GM19372 (cell line): ENCODE measurements around the gene GRAPL.
"Not testable (repeated sequence)": the region's sequence is repeated elsewhere in the genome, so short reads cannot be mapped to it uniquely, and the experiment has no call there.

Source experiments
- ATAC-seq: cut with Tn5 transposase; IDR thresholded peaks from one replicate; pipeline ENCODE4 v1.9.1; 2021; ENCODE audit warnings: mild to moderate bottlenecking, low read depth, moderate library complexity; ENCODE audit not compliant: unreplicated experiment

The GRAPL gene

GRCh38 chr17:19127148-19127980, at the start of gene GRAPL:
Gene GRAPL, plus strand, starts transcription at chr17:19127589. Its CDS starts 31 bp downstream, at chr17:19127620.
- ATAC-seq = not testable (repeated sequence)

DNA sequence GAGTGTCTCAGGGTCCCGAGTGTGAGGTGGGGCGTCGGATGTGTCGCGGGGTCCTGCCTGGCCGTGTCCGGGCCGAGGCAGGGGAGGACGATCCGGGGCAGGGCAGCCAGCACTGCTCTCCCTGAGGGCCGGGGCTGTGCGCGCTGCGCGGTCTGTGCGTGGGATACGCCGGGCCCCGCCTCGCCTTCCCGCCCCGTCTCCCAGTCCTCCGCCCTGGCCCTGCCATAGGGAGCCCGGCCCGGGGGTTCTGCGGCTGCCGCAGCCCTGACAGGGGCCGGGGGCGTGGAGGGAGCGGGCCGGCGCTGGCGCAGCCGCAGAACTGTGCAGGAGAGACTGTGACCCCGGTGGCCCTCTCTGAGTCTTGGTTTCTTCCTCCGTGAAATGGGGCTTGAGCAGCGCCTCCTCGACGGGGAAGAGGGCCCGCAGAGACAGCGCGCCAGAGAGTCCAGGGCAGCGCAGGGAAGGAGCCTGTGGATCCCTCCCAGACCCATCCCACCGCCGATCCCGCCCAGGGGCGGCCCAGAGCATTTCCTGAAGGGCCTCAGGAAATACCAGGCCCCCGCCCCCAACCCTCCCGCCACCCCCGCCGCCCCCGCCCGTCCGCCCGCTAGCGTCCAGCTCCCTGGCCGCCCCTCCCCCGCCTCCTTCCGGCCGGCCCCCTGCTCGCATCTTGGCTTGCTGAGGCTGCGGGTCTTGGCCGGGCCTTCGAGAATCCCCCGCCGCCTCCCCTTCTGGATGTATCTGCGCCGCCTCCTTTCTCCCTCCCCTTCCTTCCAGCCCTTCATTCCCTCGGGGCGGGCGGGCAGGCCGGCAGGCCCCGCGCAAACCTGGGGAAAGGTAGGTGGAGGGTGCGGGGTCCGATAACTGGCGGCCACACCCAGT, 38.3 kb upstream of the GRAPL start:
- ATAC-seq = not testable (repeated sequence)

- ATAC-seq = not testable (repeated sequence)
Measured at GRCh38 chr17:19090058-19090772, 37.2 kb upstream of the GRAPL start.

DNA sequence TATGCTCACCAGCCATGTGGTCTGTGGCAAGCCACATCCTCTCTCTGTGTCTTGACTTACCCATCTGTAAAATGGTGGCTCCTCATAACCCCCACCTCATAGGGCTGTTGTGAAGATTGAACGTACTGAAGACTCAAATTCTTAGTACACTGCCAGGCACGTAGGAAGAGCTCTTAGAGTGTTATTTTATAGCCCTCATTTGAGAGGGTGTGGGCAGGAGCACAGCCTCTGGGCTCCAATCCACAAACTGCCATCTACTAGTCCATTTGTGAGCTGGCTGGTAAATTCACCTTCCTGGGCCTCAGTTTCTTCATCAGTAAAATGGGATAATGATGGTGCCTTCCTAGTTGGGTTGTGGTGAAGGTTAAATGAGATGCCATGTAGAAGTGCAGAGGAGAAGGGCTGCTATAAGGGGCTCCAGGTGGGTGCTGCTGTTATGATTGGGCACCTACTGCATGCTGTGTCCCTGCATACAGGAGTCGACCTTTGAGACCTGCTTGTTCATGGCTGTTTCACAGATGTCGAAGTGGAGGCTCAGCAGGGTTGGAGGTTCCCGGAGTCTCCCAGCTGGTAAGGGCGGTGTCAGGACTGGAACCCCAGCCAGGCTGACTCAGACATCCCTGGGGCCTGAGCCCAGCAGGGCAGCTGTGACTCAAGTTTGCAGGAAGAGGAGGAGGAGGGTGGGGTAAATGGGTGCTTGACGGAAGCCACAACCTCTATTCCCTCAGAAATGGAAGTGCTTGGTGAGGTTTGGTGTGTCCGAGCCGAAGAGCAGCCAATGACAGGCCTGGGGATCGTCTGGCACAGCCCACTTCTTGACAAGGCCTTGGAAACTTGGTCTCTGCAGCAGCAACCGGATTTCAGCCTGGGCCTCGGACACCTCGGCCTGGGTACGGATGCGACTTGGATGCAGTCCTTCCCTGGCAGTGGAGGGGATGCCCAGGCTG, 34.4 kb upstream of the GRAPL start:
- not testable (repeated sequence) for ATAC-seq

GRCh38 chr17:19093684-19094438, 33.5 kb upstream of the GRAPL start:
- ATAC-seq = not testable (repeated sequence)

DNA sequence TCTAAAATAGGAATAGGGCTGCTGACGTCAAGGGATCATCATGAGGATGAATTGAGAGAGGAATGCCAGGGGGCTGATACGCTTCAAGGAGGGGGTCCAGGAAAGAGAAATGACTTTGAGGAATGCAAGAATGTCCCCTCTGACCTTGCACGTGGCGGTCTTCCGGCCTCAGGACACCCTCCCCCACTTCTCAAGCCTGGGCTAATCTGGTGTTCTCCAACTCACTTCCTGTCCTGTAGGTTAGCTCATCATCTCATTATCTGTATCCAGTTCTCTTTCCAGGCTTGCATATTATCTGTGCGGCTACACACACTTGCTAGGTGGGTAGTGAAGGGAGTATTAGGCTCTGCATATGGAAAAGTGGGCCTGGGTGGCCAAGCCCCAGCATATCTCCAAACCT, 18.9 kb upstream of the GRAPL start:
- not testable (repeated sequence) for ATAC-seq

- not testable (repeated sequence) for ATAC-seq
Measured at GRCh38 chr17:19110189-19111097, 16.9 kb upstream of the GRAPL start.

GRCh38 chr17:19111111-19111711, 16.2 kb upstream of the GRAPL start:
- ATAC-seq = peak; percentile 66

DNA sequence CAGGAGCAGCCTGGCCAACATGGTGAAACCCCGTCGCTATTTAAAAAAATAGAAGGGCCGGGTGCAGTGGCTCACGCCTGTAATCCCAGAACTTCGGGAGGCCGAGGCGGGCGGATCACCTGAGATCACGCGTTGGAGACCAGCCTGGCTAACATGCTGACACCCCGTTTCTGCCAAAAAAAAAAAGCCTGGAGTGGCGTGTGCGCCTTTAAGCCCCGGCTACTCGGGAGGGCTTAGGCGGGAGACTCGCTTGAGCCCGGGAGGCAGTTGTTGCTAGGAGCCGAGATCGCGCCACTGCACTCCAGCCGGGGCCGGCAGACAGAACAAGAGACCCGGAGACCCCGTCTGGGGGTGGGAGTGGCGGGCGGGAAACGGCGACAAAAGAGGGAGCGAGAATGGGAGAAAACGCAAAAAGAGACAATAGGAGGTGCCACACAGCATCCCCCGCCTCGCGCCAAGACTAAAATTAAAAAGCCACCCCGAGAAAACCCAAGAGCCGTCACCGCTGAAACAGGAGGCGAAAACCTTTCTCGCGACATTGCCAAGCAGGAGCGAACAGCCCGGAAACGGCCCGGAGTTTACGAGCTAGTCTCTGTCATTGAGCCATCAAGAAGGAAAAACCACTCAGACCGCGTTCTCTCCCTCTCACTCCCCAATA, 15.5 kb upstream of the GRAPL start:
- peak; percentile 55 for ATAC-seq

- not testable (repeated sequence) for ATAC-seq
Measured at GRCh38 chr17:19112459-19112826, 14.9 kb upstream of the GRAPL start.

DNA sequence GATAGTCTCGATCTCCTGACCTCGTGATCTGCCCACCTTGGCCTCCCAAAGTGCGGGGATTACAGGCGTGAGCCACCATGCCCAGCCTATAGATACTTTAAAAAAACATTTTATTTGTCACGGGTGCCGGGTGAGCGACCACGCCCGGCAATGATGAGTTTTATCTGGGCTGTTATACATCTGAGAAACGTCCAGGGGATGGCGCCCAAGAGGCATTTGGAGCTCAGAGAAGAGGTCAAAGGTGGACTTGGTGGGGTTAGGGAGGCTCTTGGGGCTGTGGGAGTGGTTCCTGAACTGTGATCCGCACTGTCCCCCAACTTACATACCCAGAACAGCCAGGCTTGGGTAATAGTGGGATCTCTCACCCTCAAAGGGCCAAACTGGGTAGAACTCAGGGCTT, 8.7 kb upstream of the GRAPL start:
- ATAC-seq = not testable (repeated sequence)

GRCh38 chr17:19125289-19125688, 2.1 kb upstream of the GRAPL start:
- ATAC-seq = not testable (repeated sequence)

- not testable (repeated sequence) for ATAC-seq
Measured at GRCh38 chr17:19129500-19129899, 2.1 kb downstream of the GRAPL start.

- ATAC-seq = not testable (repeated sequence)
Measured at GRCh38 chr17:19131108-19131507, 3.7 kb downstream of the GRAPL start.

DNA sequence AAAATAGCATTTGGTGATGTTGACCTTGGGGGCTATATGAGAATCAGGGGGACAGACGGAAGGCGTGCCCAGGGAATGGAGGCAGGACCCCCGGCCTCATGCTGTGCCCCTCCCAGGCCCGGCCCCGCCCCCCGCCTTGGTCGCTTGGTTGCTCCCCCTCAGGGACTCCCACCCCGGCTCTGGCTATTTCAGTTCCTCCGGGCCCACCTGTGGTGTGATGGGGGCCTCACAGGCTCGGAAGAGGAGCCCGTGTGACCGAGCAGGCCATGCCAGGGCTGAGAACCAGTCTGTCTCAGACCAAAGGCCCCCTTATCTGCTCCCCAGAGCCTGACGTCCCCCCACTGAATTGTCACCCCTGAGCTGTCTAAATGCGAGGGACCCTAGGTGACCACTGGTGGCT, 4.4 kb downstream of the GRAPL start:
- not testable (repeated sequence) for ATAC-seq

DNA sequence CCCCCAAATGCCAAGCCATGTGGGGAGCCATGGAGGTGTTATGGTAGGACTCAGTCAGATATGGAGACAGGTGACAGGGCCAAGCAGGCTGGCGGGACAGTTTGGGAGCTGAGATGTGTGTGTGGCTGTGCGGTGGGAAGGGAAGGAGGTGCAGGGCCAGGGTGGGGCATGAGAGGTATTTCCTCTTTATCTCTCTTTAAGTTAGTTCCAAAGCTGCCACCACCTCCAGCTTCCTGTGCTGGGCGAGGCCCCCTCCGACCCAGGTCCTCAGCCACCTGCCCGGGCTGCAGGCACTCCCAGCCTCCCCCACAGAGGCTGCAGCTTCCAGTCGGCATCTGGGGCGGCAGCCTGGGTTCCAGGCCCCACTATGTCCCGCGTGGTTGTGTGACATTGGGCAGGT, 6.4 kb downstream of the GRAPL start:
- ATAC-seq = not testable (repeated sequence)

DNA sequence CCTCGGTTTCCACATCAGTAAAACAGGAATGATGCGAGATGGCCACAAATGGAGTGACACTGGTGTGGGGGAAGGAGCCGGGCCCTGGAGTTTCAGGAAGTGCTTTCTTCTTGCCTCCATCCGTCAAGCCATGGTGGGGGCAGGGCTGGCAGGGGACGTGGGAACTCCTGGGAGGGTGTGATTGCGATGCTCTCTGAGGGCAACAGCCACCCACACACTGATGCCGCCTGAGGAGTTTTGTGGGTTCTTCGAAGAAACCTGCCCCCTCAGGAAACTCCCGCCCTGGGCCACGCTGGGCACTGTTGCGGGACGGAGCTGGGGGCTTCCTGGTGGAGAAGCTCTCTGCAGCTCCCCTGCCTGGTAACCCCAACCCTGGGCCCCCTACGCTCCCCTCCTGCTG, 8.0 kb downstream of the GRAPL start:
- not testable (repeated sequence) for ATAC-seq
